ENCODE data around the gene LRRFIP1.

- no peak for TF ChIP-seq MXI1 (IDR thresholded peaks at IDR 0.05; ENCODE audit: low read depth, low read length)
- no peak for TF ChIP-seq ZSCAN29 (IDR thresholded peaks at IDR 0.05)
- no peak for TF ChIP-seq CHD4 (IDR thresholded peaks at IDR 0.05; ENCODE audit: insufficient read depth, insufficient replicate concordance, low read depth, low read length, poor library complexity, severe bottlenecking)
- no peak for TF ChIP-seq MCM2 (IDR thresholded peaks at IDR 0.05; ENCODE audit: low read depth)
- no peak for TF ChIP-seq HDAC6 (IDR thresholded peaks at IDR 0.05; ENCODE audit: low read depth, low read length)
- TF ChIP-seq RAD51 (IDR thresholded peaks at IDR 0.05; ENCODE audit: borderline replicate concordance, low read depth), result no peak
- no peak for TF ChIP-seq KAT2B (IDR thresholded peaks at IDR 0.05; ENCODE audit: low read depth, low read length)
- TF ChIP-seq CTCF (IDR thresholded peaks at IDR 0.05 in 2 of 3, conservative IDR thresholded peaks at IDR 0.05 in 1 of 3; ENCODE audit: insufficient read depth in 2 of 3, low read depth in 1 of 3, low read length in 3 of 3), result no peak
- no peak for TF ChIP-seq E2F1 (CRISPR knock-in tag; IDR thresholded peaks at IDR 0.05)
- no peak for TF ChIP-seq EP300 (IDR thresholded peaks at IDR 0.05; ENCODE audit: low read length)
Observed at GRCh38 chr2:237763812-237764211, 136.4 kb downstream of the LRRFIP1 start.

Data from K562 (cell line).